ENCODE measurements around the gene KCNK18. TPM values are rescaled to one million over a fixed set of nuclear protein-coding genes. Genes with fewer than 3 reads are reported as not detected.

The KCNK18 gene
- total and polyA plus RNA-seq, 10 of the 15 experiments (the other 5 are each of a cell fraction or from before 2014, with no cell fraction given), result not detected

DNA sequence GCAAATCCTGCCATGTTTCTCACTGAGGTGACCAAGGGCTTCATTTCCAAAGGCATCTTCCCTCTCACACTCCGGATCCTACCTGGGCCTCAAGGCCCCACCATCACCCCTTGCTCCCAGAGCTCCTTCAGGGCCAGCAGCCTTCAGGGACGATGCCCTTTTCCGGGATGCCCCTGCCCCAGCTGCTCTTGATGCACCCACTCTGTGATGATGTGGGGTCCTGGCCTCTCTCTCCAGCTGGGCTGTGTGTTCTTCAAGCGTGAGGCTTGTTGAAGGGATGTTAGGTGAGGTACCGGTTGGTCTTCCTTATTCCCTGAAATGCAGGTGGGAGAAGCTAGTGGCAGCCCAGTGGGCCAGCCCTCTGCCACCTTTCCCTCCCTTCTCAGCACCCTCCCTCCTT, 25.3 kb downstream of the KCNK18 start:
- SMC1A ChIA-PET (ENCODE audit: uncharacterized antibody, unreplicated experiment), result interaction anchor here (0.7 to 1.0 kb wide), 2 partner anchors 98 to 355 kb away, joined by 3 to 4 read pairs; no protein-coding TSS in a partner anchor
- no peaks in the 10 kb centered on the region for H3K9me3 ChIP-seq (replicated peaks; ENCODE audit: control insufficient read depth, insufficient read depth, low read length)
- no TSS peak for BruUV-seq (replicated peaks)
- in situ Hi-C loops (cut with MboI), result loop anchor here (5.0 to 10.0 kb wide), 2 partner anchors 95 to 1012 kb away; no protein-coding TSS in a partner anchor
- H3K79me2 ChIP-seq (ENCODE audit: control insufficient read depth, insufficient read depth, low read length), result no peaks in the 10 kb centered on the region
- H3K4me1 ChIP-seq (ENCODE audit: control insufficient read depth, insufficient read depth, low read length), result no peaks in the 10 kb centered on the region
- FAIRE-seq (no peak), ATAC-seq (no peak), DNase-seq (ENCODE audit: low read depth, low spot score) (no peak)
- intact Hi-C loops (cut with micrococcal nuclease; ENCODE audit: unreplicated experiment), result no loop called here
- no peak overlapping the region for H3K4me3 ChIP-seq
- no peaks in the 10 kb centered on the region for H3K36me3 ChIP-seq (ENCODE audit: control insufficient read depth in 2 of 2, insufficient read depth in 2 of 2, low read length in 1 of 2)
- CTCF ChIA-PET, result interaction anchor here (0.8 to 3.2 kb wide), 3 partner anchors 24 to 1037 kb away, joined by 3 to 15 read pairs (median 3); no protein-coding TSS in a partner anchor
- no peaks in the 10 kb centered on the region for H4K20me1 ChIP-seq (ENCODE audit: control insufficient read depth, insufficient read depth)
- TF ChIP-seq, protein P1, sequence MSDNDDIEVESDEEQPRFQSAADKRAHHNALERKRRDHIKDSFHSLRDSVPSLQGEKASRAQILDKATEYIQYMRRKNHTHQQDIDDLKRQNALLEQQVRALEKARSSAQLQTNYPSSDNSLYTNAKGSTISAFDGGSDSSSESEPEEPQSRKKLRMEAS (IDR thresholded peaks at IDR 0.05; ENCODE audit: low read depth, low read length), result no peak
- TF ChIP-seq BACH1 (IDR thresholded peaks at IDR 0.05; ENCODE audit: borderline replicate concordance) (no peak), MYB (IDR thresholded peaks at IDR 0.05; ENCODE audit: borderline replicate concordance, low read depth, low read length) (no peak), EZH2 (IDR thresholded peaks at IDR 0.05; ENCODE audit: borderline replicate concordance, control insufficient read depth, low read depth, low read length) (no peak), EGR1 (IDR thresholded peaks at IDR 0.05; ENCODE audit: borderline replicate concordance in 1 of 2, low read depth in 2 of 2, low read length in 2 of 2) (no peak), RBBP5 (conservative IDR thresholded peaks at IDR 0.05) (no peak), SP1 (IDR thresholded peaks at IDR 0.05; ENCODE audit: low read depth, low read length) (no peak), DPF2 (IDR thresholded peaks at IDR 0.05) (no peak), NFIC (IDR thresholded peaks at IDR 0.05; ENCODE audit: low read depth, low read length) (no peak)
- no peaks in the 10 kb centered on the region; a peak in 2 of 4 replicates for H3K27me3 ChIP-seq (replicated peaks in 1 of 2; ENCODE audit: control insufficient read depth in 2 of 2, insufficient read depth in 2 of 2, low read length in 1 of 2)
- POLR2A ChIA-PET, result no interaction called here
- RAD21 ChIA-PET (ENCODE audit: unreplicated experiment), result interaction anchor here (1.2 kb wide), 1 partner anchor 96 kb away, joined by 7 read pairs; no protein-coding TSS in a partner anchor
- no peak overlapping the region for H3K27ac ChIP-seq (ENCODE audit: control insufficient read depth, insufficient read depth)
- H2AFZ ChIP-seq (ENCODE audit: control insufficient read depth, low read depth, low read length), result no peak overlapping the region
- WGBS (ENCODE audit: insufficient coverage, insufficient replicate concordance, low lambda C conversion rate, missing lambda C conversion rate), result 16% methylated on average over 5 of the region's 5 CpGs
- no peak overlapping the region for H3K9ac ChIP-seq (ENCODE audit: control insufficient read depth, insufficient read depth, low read length)
- H3K4me2 ChIP-seq (ENCODE audit: control insufficient read depth, insufficient read depth), result no peak overlapping the region

Data from GM12878 (cell line).